Vagina (tissue), 2 donors: ENCODE data around the gene TNRC6B.

Experiments used
- POLR2A ChIP-seq, 2 donors: fragments of 450-650 bp; IDR thresholded peaks; one replicate each; pipeline ENCODE4 v1.6.1; 2017; ENCODE audit warnings: antibody characterized with exemption in 2 of 2, mild to moderate bottlenecking in 2 of 2, moderate library complexity in 2 of 2
- POLR2AphosphoS5 ChIP-seq, 2 donors: sonication (generic); formaldehyde crosslinking; IDR thresholded peaks; one replicate each; pipeline ENCODE4 v1.9.0; 2017; ENCODE audit warnings: antibody characterized with exemption in 2 of 2, mild to moderate bottlenecking in 2 of 2, low read depth in 1 of 2; ENCODE audit not compliant: insufficient read depth in 1 of 2
- TF ChIP-seq, protein P1 (sequence below), 3 experiments: fragments of 450-650 bp in 2 of 3; fragments of 200-600 bp in 1 of 3; sonication (generic) in 1 of 3; IDR thresholded peaks; one replicate each; pipeline ENCODE4 v1.5.1; 2017 to 2019; ENCODE audit warnings: antibody characterized with exemption in 3 of 3, mild to moderate bottlenecking in 2 of 3, moderate library complexity in 2 of 3

DNA sequence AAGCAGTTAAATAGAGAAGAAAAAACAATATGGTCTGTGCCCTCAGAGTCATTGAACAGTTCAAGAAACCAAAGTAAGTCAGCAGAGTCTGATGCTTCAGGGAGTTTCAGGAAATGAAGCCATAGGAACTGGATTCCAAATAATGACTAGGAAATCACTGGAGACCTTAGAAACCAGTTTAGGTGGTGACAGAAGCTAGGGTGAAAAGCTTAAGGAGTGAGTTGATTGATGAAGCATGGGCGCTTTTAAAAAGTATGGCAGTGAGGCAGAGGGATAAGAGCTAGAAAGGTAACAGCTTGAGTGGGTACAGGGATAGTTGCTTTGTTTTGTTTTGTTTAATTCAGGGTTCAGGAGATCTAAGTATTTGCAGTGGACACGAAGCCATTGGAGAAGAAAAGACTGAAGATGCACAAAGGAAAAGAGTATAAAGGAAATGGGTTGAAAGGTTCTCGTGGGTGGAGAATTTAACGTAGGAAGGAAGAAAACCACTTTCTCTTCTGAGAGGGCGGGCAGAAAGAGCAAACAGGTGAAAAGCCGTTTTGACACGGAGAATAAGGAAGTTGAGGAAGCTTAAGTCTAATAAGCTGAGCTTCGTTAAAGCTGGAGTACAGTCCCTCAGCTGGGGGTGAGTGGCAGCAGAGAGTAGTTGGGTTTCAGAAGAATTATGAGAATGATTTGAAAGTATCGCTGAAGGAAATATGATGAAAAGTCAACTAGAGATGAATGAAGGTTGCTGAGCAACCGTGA lies 207.5 kb downstream of the TNRC6B start:
- TF ChIP-seq, protein P1, sequence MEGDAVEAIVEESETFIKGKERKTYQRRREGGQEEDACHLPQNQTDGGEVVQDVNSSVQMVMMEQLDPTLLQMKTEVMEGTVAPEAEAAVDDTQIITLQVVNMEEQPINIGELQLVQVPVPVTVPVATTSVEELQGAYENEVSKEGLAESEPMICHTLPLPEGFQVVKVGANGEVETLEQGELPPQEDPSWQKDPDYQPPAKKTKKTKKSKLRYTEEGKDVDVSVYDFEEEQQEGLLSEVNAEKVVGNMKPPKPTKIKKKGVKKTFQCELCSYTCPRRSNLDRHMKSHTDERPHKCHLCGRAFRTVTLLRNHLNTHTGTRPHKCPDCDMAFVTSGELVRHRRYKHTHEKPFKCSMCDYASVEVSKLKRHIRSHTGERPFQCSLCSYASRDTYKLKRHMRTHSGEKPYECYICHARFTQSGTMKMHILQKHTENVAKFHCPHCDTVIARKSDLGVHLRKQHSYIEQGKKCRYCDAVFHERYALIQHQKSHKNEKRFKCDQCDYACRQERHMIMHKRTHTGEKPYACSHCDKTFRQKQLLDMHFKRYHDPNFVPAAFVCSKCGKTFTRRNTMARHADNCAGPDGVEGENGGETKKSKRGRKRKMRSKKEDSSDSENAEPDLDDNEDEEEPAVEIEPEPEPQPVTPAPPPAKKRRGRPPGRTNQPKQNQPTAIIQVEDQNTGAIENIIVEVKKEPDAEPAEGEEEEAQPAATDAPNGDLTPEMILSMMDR (IDR thresholded peaks at IDR 0.05), result no peak
- no peak for TF ChIP-seq POLR2A (IDR thresholded peaks at IDR 0.05)
- no peak for TF ChIP-seq POLR2AphosphoS5 (IDR thresholded peaks at IDR 0.05; ENCODE audit: insufficient read depth in 1 of 2, low read depth in 1 of 2)
